ENCODE data around the gene VIPR2.
A peak's percentile ranks its signal among the peaks of the same experiment; 100 is the strongest.

The VIPR2 gene

GRCh38 chr7:159093351-159093971, 51.2 kb downstream of the VIPR2 start:
- TF ChIP-seq CTCF (IDR thresholded peaks at IDR 0.05): no peak
- Histone ChIP-seq H3K9me3 (no peaks in the 10 kb centered on the region), H3K4me3 (peak overlapping the region; percentile 47 to 54), H3K36me3 (no peaks in the 10 kb centered on the region), H3K27ac (peak overlapping the region; percentile 93 to 94), H3K4me1 (peaks cover 0 to 82% (median 52%) of the 10 kb centered on the region in 4 donors), H3K27me3 (no peaks in the 10 kb centered on the region)
- intact Hi-C loops (cut with DNase I; ENCODE audit: low total_unique reads): no loop called here
- peak in 1 of 2 donors; percentile 76 for DNase-seq

- H3K4me1 ChIP-seq: peaks cover 0 to 75% (median 45%) of the 10 kb centered on the region in 4 donors
- no peaks in the 10 kb centered on the region for H3K9me3 ChIP-seq
- peak overlapping the region; percentile 93 to 94 for H3K27ac ChIP-seq
- H3K36me3 ChIP-seq: no peaks in the 10 kb centered on the region
- peak overlapping the region; percentile 47 to 54 for H3K4me3 ChIP-seq
- intact Hi-C loops (cut with DNase I; ENCODE audit: low total_unique reads): no loop called here
- TF ChIP-seq CTCF (IDR thresholded peaks at IDR 0.05): no peak
- H3K27me3 ChIP-seq: no peaks in the 10 kb centered on the region
- peak; percentile 63 to 93 for DNase-seq
Measured at GRCh38 chr7:159092701-159093121, 52.0 kb downstream of the VIPR2 start.

- Histone ChIP-seq H3K4me1 (peaks cover 0 to 66% (median 38%) of the 10 kb centered on the region in 4 donors), H3K27ac (peak overlapping the region; percentile 93 to 94)
- peak in 1 of 2 donors; percentile 63 for DNase-seq
Measured at GRCh38 chr7:159091480-159092475, 52.9 kb downstream of the VIPR2 start.

GRCh38 chr7:159091041-159091440, 53.6 kb downstream of the VIPR2 start:
- H3K27me3 ChIP-seq: no peaks in the 10 kb centered on the region
- H3K36me3 ChIP-seq: no peaks in the 10 kb centered on the region
- intact Hi-C loops (cut with DNase I; ENCODE audit: low total_unique reads): no loop called here
- no peaks in the 10 kb centered on the region for H3K9me3 ChIP-seq
- TF ChIP-seq CTCF (IDR thresholded peaks at IDR 0.05): no peak
- H3K4me3 ChIP-seq: no peak overlapping the region
- H3K27ac ChIP-seq: peak overlapping the region; percentile 93 to 94
- DNase-seq: no peak
- peaks cover 0 to 59% (median 30%) of the 10 kb centered on the region in 4 donors for H3K4me1 ChIP-seq

More at GRCh38 chr7:159091480-159092475, 52.9 kb downstream of the VIPR2 start:
- H3K27me3 ChIP-seq: no peaks in the 10 kb centered on the region
- intact Hi-C loops (cut with DNase I; ENCODE audit: low total_unique reads): no loop called here
- no peaks in the 10 kb centered on the region for H3K9me3 ChIP-seq
- H3K4me3 ChIP-seq: peak overlapping the region in 1 of 2 donors; percentile 54
- no peak for TF ChIP-seq CTCF (IDR thresholded peaks at IDR 0.05)
- H3K36me3 ChIP-seq: no peaks in the 10 kb centered on the region

- DNase-seq: no peak
- intact Hi-C loops (cut with DNase I; ENCODE audit: low total_unique reads): no loop called here
- Histone ChIP-seq H3K9me3 (no peaks in the 10 kb centered on the region), H3K27me3 (no peaks in the 10 kb centered on the region), H3K4me1 (peaks cover 0 to 47% (median 26%) of the 10 kb centered on the region in 4 donors), H3K36me3 (no peaks in the 10 kb centered on the region), H3K4me3 (no peak overlapping the region), H3K27ac (peak overlapping the region in 1 of 2 donors; percentile 39)
- no peak for TF ChIP-seq CTCF (IDR thresholded peaks at IDR 0.05)
Measured at GRCh38 chr7:159088016-159088865, 56.4 kb downstream of the VIPR2 start.

All from tibial artery (tissue), 4 donors.